CD4-positive, alpha-beta T cell treated with Interleukin-4 for 1 hour (primary cell): Measurements from ENCODE around the gene NDRG4.
A peak's percentile ranks its signal among the peaks of the same experiment; 100 is the strongest.

Experiments
- DNase-seq, 2 donors: peaks; one replicate each; pipeline ENCODE4 v3.0.0-alpha.2; 2020 to 2022

NDRG4 gene

GRCh38 chr16:58510097-58510775, 10.3 kb downstream of the NDRG4 start:
- no peak for DNase-seq

- DNase-seq: no peak
Measured at GRCh38 chr16:58510776-58511628, 11.1 kb downstream of the NDRG4 start.

GRCh38 chr16:58511933-58512815, 12.2 kb downstream of the NDRG4 start:
- peak; percentile 79 to 80 for DNase-seq

GRCh38 chr16:58513874-58514273, 13.9 kb downstream of the NDRG4 start:
- no peak for DNase-seq

- peak; percentile 61 to 66 for DNase-seq
Measured at GRCh38 chr16:58515125-58515870, 15.4 kb downstream of the NDRG4 start, which contains the start of gene SETD6. SETD6 (plus strand) TSS chr16:58515517; CDS start chr16:58515538, 21 bp downstream.

GRCh38 chr16:58515871-58516767, 16.2 kb downstream of the NDRG4 start:
- peak in 1 of 2 donors; percentile 42 for DNase-seq

- no peak for DNase-seq
Measured at GRCh38 chr16:58516768-58517107, 16.8 kb downstream of the NDRG4 start.

- no peak for DNase-seq
Measured at GRCh38 chr16:58518083-58518979, 18.4 kb downstream of the NDRG4 start.

- DNase-seq: no peak
Measured at GRCh38 chr16:58518980-58519368, 19.0 kb downstream of the NDRG4 start.

- DNase-seq: no peak
Measured at GRCh38 chr16:58519707-58520106, 19.8 kb downstream of the NDRG4 start.

- DNase-seq: no peak
Measured at GRCh38 chr16:58530179-58530578, 30.2 kb downstream of the NDRG4 start.

- no peak for DNase-seq
Measured at GRCh38 chr16:58532414-58532813, 32.5 kb downstream of the NDRG4 start.

GRCh38 chr16:58533751-58534470, 34.0 kb downstream of the NDRG4 start:
- DNase-seq: no peak

GRCh38 chr16:58535100-58535499, 35.2 kb downstream of the NDRG4 start:
- no peak for DNase-seq

- no peak for DNase-seq
Measured at GRCh38 chr16:58536278-58536677, 36.3 kb downstream of the NDRG4 start.

- DNase-seq: no peak
Measured at GRCh38 chr16:58537124-58537906, 37.4 kb downstream of the NDRG4 start.

- no peak for DNase-seq
Measured at GRCh38 chr16:58541711-58542110, 41.8 kb downstream of the NDRG4 start.

- DNase-seq: no peak
Measured at GRCh38 chr16:58542291-58542690, 42.3 kb downstream of the NDRG4 start.

GRCh38 chr16:58543685-58544084, 43.7 kb downstream of the NDRG4 start:
- no peak for DNase-seq
